ENCODE measurements around the gene COL6A3. TPM values are rescaled to one million over a fixed set of nuclear protein-coding genes. Genes with fewer than 3 reads are reported as not detected.

Gene COL6A3
- total and polyA plus RNA-seq, 2 of the 13 experiments (the other 11 are each of a cell fraction or from before 2014, with no cell fraction given): 0.03 TPM; not detected in 1

- DNase-seq (ENCODE audit: low spot score) (no peak), FAIRE-seq (no peak), ATAC-seq (no peak)
- intact Hi-C loops (cut with micrococcal nuclease; ENCODE audit: unreplicated experiment): no loop called here
- no TSS peak for BruUV-seq (replicated peaks)
- H4K20me1 ChIP-seq (ENCODE audit: insufficient read depth, low read length): no peaks in the 10 kb centered on the region
- H3K36me3 ChIP-seq (replicated peaks in 1 of 2; ENCODE audit: control insufficient read depth in 1 of 2, insufficient read depth in 2 of 2, low read length in 2 of 2): no peaks in the 10 kb centered on the region
- POLR2A ChIA-PET: no interaction called here
- H2AFZ ChIP-seq (ENCODE audit: low read length): no peak overlapping the region
- no peak overlapping the region for H3K9ac ChIP-seq (ENCODE audit: insufficient read depth, low read depth, low read length)
- CTCF ChIA-PET (ENCODE audit: low intra/inter-chr PET ratio, low total read pairs): no interaction called here
- H3K27me3 ChIP-seq (ENCODE audit: control insufficient read depth in 1 of 2, insufficient read depth in 2 of 2, low read length in 2 of 2): peaks cover 1 to 33% of the 10 kb centered on the region in 2 experiments; a peak in 3 of 5 replicates
- H3K4me3 ChIP-seq (replicated peaks in 1 of 3; ENCODE audit: insufficient read depth in 1 of 3, low read depth in 2 of 3, low read length in 3 of 3): no peak overlapping the region
- H3K79me2 ChIP-seq (ENCODE audit: insufficient read depth, low read length): no peaks in the 10 kb centered on the region
- in situ Hi-C loops (cut with HindIII; ENCODE audit: extremely low pct_ligation_motif_present, low pct_unique_long_range_greater_than_20kb): no loop called here
- H3K4me1 ChIP-seq (ENCODE audit: insufficient read depth, low read length): peaks cover 7% of the 10 kb centered on the region
- no peak overlapping the region for H3K27ac ChIP-seq (ENCODE audit: extremely low read length, insufficient read depth, low read length)
- WGBS (ENCODE audit: low lambda C conversion rate): 4% methylated on average over 2 of the region's 2 CpGs
- no peaks in the 10 kb centered on the region for H3K9me3 ChIP-seq (ENCODE audit: low read length)
- TF ChIP-seq MXD4 (CRISPR knock-in tag; IDR thresholded peaks at IDR 0.05) (no peak), MXD3 (CRISPR knock-in tag; IDR thresholded peaks at IDR 0.05) (no peak), NR2F6 (IDR thresholded peaks at IDR 0.05) (no peak), NR2F6 (CRISPR knock-in tag; IDR thresholded peaks at IDR 0.05) (no peak), ZNF335 (CRISPR knock-in tag; IDR thresholded peaks at IDR 0.05) (no peak), ZNF776 (CRISPR knock-in tag; IDR thresholded peaks at IDR 0.05) (no peak), ZNF20 (CRISPR knock-in tag; IDR thresholded peaks at IDR 0.05) (no peak), PPARG (CRISPR knock-in tag; conservative IDR thresholded peaks at IDR 0.05) (no peak), HNF4A (CRISPR knock-in tag; IDR thresholded peaks at IDR 0.05) (no peak), ATF3 (CRISPR knock-in tag; IDR thresholded peaks at IDR 0.05) (no peak), ZNF232 (CRISPR knock-in tag; IDR thresholded peaks at IDR 0.05; ENCODE audit: borderline replicate concordance) (no peak), ZNF724P (CRISPR knock-in tag; IDR thresholded peaks at IDR 0.05; ENCODE audit: borderline replicate concordance) (no peak), ZNF687 (CRISPR knock-in tag; IDR thresholded peaks at IDR 0.05) (no peak), FLYWCH1 (CRISPR knock-in tag; IDR thresholded peaks at IDR 0.05) (no peak), KLF11 (CRISPR knock-in tag; IDR thresholded peaks at IDR 0.05) (no peak), MEIS1 (CRISPR knock-in tag; IDR thresholded peaks at IDR 0.05; ENCODE audit: borderline replicate concordance) (no peak), SATB2 (CRISPR knock-in tag; IDR thresholded peaks at IDR 0.05) (no peak), ZNF225 (CRISPR knock-in tag; IDR thresholded peaks at IDR 0.05) (no peak)
- TF ChIP-seq, protein P1, sequence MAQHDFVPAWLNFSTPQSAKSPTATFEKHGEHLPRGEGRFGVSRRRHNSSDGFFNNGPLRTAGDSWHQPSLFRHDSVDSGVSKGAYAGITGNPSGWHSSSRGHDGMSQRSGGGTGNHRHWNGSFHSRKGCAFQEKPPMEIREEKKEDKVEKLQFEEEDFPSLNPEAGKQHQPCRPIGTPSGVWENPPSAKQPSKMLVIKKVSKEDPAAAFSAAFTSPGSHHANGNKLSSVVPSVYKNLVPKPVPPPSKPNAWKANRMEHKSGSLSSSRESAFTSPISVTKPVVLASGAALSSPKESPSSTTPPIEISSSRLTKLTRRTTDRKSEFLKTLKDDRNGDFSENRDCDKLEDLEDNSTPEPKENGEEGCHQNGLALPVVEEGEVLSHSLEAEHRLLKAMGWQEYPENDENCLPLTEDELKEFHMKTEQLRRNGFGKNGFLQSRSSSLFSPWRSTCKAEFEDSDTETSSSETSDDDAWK (CRISPR knock-in tag; IDR thresholded peaks at IDR 0.05): no peak
- no peak overlapping the region for H3K4me2 ChIP-seq (ENCODE audit: low read depth, low read length)
Measured at GRCh38 chr2:237423891-237424290, 9.9 kb upstream of the COL6A3 start.

All from HepG2 (cell line).